GM19467 (cell line): ENCODE results near the gene DYSF.

ENCODE experiments used
- ATAC-seq: cut with Tn5 transposase; IDR thresholded peaks from one replicate; pipeline ENCODE4 v1.9.1; 2021; ENCODE audit warnings: mild to moderate bottlenecking, moderate library complexity; ENCODE audit not compliant: unreplicated experiment

DYSF gene

GRCh38 chr2:71564790-71565189 is 111.4 kb downstream of the DYSF start:
- ATAC-seq, result no peak

GRCh38 chr2:71566372-71566771 is 113.0 kb downstream of the DYSF start:
- no peak for ATAC-seq

- ATAC-seq, result no peak
These were observed 114.3 kb downstream of the DYSF start for GRCh38 chr2:71567625-71568024.

- ATAC-seq, result no peak
These were observed 114.7 kb downstream of the DYSF start for GRCh38 chr2:71568103-71568502.

GRCh38 chr2:71570511-71570910 is 117.2 kb downstream of the DYSF start:
- ATAC-seq, result no peak

- ATAC-seq, result no peak
These were observed 117.6 kb downstream of the DYSF start for GRCh38 chr2:71570951-71571460.

GRCh38 chr2:71571945-71572344 is 118.6 kb downstream of the DYSF start:
- no peak for ATAC-seq

- ATAC-seq, result no peak
These were observed 122.6 kb downstream of the DYSF start for GRCh38 chr2:71575966-71576365.

GRCh38 chr2:71576541-71576940 is 123.2 kb downstream of the DYSF start:
- no peak for ATAC-seq

- ATAC-seq, result no peak
These were observed 123.8 kb downstream of the DYSF start for GRCh38 chr2:71577209-71577608.

GRCh38 chr2:71578767-71579342 is 125.5 kb downstream of the DYSF start:
- no peak for ATAC-seq

GRCh38 chr2:71581026-71581425 is 127.7 kb downstream of the DYSF start:
- ATAC-seq, result no peak

- no peak for ATAC-seq
These were observed 130.5 kb downstream of the DYSF start for GRCh38 chr2:71583876-71584275.

- no peak for ATAC-seq
These were observed 133.1 kb downstream of the DYSF start for GRCh38 chr2:71586471-71586870.

GRCh38 chr2:71587509-71588073 is 134.2 kb downstream of the DYSF start:
- no peak for ATAC-seq

GRCh38 chr2:71588497-71589170 is 135.3 kb downstream of the DYSF start:
- ATAC-seq, result no peak

GRCh38 chr2:71589763-71590162 is 136.4 kb downstream of the DYSF start:
- no peak for ATAC-seq

- no peak for ATAC-seq
These were observed 137.7 kb downstream of the DYSF start for GRCh38 chr2:71591044-71591443.

GRCh38 chr2:71592181-71592711 is 138.9 kb downstream of the DYSF start:
- no peak for ATAC-seq

GRCh38 chr2:71595569-71595968 is 142.2 kb downstream of the DYSF start:
- no peak for ATAC-seq

GRCh38 chr2:71596011-71596410 is 142.7 kb downstream of the DYSF start:
- no peak for ATAC-seq

- ATAC-seq, result no peak
These were observed 144.4 kb downstream of the DYSF start for GRCh38 chr2:71597756-71598155.
